ENCODE data around the gene DMXL2. TPM values are rescaled to one million over a fixed set of nuclear protein-coding genes. Genes with fewer than 3 reads are reported as not detected.
A peak's percentile ranks its signal among the peaks of the same experiment; 100 is the strongest.

DMXL2 gene, protein sequence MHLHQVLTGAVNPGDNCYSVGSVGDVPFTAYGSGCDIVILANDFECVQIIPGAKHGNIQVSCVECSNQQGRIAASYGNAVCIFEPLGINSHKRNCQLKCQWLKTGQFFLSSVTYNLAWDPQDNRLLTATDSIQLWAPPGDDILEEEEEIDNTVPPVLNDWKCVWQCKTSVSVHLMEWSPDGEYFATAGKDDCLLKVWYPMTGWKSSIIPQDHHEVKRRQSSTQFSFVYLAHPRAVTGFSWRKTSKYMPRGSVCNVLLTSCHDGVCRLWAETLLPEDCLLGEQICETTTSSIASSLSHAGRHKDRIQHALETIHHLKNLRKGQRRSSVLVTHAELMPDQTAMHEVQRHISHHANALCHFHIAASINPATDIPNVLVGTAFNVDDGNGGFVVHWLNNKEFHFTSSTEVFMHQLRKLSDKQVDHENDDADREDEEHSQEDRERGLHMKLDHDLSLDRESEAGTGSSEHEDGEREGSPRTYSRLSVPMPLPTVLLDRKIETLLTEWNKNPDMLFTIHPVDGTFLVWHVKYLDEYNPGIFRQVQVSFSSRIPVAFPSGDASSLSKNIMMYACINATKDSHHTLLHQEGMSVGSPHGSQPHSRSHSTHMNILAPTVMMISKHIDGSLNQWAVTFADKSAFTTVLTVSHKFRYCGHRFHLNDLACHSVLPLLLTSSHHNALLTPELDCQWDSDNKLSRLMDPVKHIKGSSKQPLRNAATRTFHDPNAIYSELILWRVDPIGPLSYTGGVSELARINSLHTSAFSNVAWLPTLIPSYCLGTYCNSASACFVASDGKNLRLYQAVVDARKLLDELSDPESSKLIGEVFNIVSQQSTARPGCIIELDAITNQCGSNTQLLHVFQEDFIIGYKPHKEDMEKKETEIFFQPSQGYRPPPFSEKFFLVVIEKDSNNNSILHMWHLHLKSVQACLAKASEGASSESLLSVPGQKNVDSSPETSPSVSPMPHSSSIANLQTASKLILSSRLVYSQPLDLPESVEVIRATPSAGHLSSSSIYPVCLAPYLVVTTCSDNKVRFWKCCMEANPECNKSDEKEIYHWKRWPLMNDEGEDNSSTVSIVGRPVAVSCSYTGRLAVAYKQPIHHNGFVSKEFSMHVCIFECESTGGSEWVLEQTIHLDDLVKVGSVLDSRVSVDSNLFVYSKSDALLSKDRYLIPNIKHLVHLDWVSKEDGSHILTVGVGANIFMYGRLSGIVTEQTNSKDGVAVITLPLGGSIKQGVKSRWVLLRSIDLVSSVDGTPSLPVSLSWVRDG (N-terminal part only)
- 10 to 100 TPM in 1 of 10 donors, 1 to 10 TPM in 9; 4.5 to 18.6 (median 6.9) TPM for total RNA-seq
- 1 to 10 TPM; 6.6 to 9.4 TPM for polyA plus RNA-seq
- long read RNA-seq, donor 1, partial matches to known transcripts, result 3 of 3 reads
- long read RNA-seq, donor 1, other reads (novel, unspliced or antisense), result 0 of 3 reads
- long read RNA-seq, donor 2, partial matches to known transcripts, result 2 of 2 reads
- long read RNA-seq, donor 2, other reads (novel, unspliced or antisense), result 0 of 2 reads
- long read RNA-seq, donor 3, partial matches to known transcripts, result 4 of 6 reads
- long read RNA-seq, donor 3, other reads (novel, unspliced or antisense), result 2 of 6 reads

DNA sequence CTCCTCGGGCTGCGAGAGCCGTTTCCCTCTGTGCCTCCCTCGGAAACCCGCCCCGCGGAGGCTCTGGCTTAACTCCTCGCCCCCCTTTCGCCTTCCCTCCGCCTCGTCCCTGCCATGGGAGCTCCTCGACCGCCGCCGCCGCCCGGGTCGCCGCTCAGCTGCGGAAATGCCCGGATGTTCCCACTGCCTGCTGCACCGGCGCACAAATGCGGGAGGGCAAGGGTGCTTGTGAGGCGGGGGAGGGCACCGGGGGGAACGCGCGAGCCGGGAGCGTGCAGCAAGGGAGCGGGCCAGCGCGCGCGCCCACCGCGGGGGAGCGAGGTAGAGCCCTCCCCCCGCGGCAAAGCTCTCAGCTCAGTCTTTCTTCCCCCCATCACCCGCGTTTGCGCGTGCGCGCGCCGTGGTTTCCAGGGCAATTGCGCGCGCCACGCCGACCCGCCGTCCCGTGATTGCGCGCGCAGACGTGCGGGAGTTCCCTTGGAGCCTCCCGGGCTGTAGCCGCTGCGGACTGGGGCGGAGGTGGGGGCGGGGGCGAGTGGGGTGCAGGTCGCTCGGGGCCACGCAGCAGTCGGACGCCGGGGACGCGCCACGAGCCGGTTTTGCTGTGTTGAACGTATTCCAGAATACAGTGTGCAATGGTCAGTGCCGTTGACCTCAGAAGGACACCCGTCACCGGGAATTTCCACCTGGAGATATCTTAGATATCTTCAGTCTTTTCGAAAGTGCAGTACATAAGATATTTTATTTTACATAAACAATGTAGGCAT is at the start of gene DMXL2:
TSS of gene DMXL2 (minus strand) at position 168 of the 767 bp plus-strand sequence. CDS start 226 bp downstream, outside the sequence.
- no peaks in the 10 kb centered on the region for H3K9me3 ChIP-seq
- WGBS, 2 donors, result 0 to 1% methylated on average over 83 of the region's 83 CpGs
- H3K27me3 ChIP-seq, result no peaks in the 10 kb centered on the region
- peaks cover 0 to 30% (median 11%) of the 10 kb centered on the region in 9 donors for H3K4me1 ChIP-seq
- ATAC-seq (peak; percentile 86 to 95 (median 89)), DNase-seq (peak; percentile 85 to 88)
- TF ChIP-seq, protein P1, sequence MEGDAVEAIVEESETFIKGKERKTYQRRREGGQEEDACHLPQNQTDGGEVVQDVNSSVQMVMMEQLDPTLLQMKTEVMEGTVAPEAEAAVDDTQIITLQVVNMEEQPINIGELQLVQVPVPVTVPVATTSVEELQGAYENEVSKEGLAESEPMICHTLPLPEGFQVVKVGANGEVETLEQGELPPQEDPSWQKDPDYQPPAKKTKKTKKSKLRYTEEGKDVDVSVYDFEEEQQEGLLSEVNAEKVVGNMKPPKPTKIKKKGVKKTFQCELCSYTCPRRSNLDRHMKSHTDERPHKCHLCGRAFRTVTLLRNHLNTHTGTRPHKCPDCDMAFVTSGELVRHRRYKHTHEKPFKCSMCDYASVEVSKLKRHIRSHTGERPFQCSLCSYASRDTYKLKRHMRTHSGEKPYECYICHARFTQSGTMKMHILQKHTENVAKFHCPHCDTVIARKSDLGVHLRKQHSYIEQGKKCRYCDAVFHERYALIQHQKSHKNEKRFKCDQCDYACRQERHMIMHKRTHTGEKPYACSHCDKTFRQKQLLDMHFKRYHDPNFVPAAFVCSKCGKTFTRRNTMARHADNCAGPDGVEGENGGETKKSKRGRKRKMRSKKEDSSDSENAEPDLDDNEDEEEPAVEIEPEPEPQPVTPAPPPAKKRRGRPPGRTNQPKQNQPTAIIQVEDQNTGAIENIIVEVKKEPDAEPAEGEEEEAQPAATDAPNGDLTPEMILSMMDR (IDR thresholded peaks at IDR 0.05), result no peak
- H3K27ac ChIP-seq, result peak within 1 kb of the TSS in 9 of 10 donors; percentile 56 to 97 (median 75)
- no peaks in the 10 kb centered on the region for H3K36me3 ChIP-seq
- intact Hi-C loops (cut with DNase I), result no loop called here
- H3K4me3 ChIP-seq, result peak within 1 kb of the TSS; percentile 56 to 94 (median 84)

DNA sequence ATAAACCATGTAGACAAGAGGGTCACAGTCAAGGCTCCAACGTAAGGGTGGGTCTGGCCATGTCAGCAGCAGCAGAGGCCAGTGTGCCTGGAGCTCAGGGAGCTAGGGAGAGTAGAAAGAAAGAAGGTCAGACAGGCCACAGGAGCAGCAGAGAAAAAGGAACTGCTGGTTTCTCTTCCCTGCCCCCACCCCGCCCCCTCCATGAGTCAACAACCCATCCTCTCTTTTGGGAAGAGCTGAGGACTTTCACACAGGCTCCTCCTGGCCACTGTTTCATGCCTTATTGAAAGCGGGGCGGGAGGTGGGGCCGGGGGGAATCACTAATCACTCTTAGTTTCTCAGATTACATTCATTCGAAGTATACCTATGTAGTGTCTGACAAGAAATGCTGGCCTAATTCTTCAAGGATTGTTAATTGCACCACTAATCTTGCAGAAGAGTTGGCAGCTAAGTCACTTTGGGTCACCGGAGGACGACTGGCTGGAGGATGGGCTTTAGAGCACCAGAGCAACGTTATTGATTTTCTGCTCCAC is 49.6 kb upstream of the DMXL2 start:
- Histone ChIP-seq H3K36me3 (no peaks in the 10 kb centered on the region), H3K9me3 (no peaks in the 10 kb centered on the region), H3K4me1 (peaks cover 0 to 3% (median 0%) of the 10 kb centered on the region in 9 donors), H3K27ac (no peak overlapping the region), H3K27me3 (peaks cover 0 to 35% (median 0%) of the 10 kb centered on the region in 7 donors), H3K4me3 (no peak overlapping the region)
- TF ChIP-seq, protein P1 (IDR thresholded peaks at IDR 0.05), result no peak
- ATAC-seq (no peak), DNase-seq (peak; percentile 7 to 13)
- intact Hi-C loops (cut with DNase I), result no loop called here
- WGBS, 2 donors, result 29 to 39% methylated on average over 9 of the region's 9 CpGs

DNA sequence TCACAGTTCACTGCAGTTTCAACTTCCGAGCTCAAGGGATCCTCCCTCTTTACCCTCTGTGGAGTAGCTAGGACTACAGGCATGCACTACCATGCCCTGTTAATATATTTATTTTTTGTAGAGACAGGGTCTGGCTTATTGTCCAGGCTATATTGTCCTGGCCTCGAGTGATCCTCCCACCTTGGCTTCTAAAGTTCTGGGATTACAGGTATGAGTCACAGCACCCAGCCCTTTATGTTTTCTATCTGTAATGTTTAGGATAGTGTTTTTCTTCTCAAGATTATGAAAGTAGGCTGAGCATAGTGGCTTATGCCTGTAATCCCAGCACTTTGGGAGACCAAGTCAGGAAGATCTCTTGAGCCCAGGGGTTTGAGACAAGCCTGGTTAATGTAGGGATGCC is 46.8 kb upstream of the DMXL2 start:
- ATAC-seq (no peak), DNase-seq (no peak)
- Histone ChIP-seq H3K4me1 (peaks cover 0 to 3% (median 0%) of the 10 kb centered on the region in 9 donors), H3K27me3 (peaks cover 0 to 35% (median 0%) of the 10 kb centered on the region in 7 donors), H3K36me3 (no peaks in the 10 kb centered on the region), H3K9me3 (no peaks in the 10 kb centered on the region), H3K27ac (no peak overlapping the region), H3K4me3 (no peak overlapping the region)
- whole genome bisulfite sequencing, 2 donors, result 68 to 70% methylated on average over 2 of the region's 2 CpGs
- TF ChIP-seq, protein P1 (IDR thresholded peaks at IDR 0.05), result no peak
- intact Hi-C loops (cut with DNase I), result no loop called here

Data from heart right ventricle (tissue), 16 donors.